Sigmoid colon (tissue), 7 donors: Measurements from ENCODE around the gene ERFL. TPM values are rescaled to one million over a fixed set of nuclear protein-coding genes. Genes with fewer than 3 reads are reported as not detected.

Experiments used
- DNase-seq: peaks from one replicate; pipeline ENCODE4 v3.0.0-alpha.2; 2019
- H3K27ac ChIP-seq, 4 donors: fragments of 200-600 bp; sonication (generic); one replicate each; pipeline ENCODE4 v1.5.1; 2016 to 2019; ENCODE audit warnings: mild to moderate bottlenecking in 1 of 4
- H3K27me3 ChIP-seq, 3 donors: fragments of 200-600 bp; sonication (generic); one replicate each; pipeline ENCODE4 v1.5.1; 2019; ENCODE audit warnings: mild to moderate bottlenecking in 1 of 3
- H3K36me3 ChIP-seq, 4 donors: fragments of 200-600 bp; sonication (generic); one replicate each; pipeline ENCODE4 v1.5.1; 2016 to 2019
- H3K4me1 ChIP-seq, 4 donors: fragments of 200-600 bp; sonication (generic); one replicate each; pipeline ENCODE4 v1.5.1; 2017 to 2019
- H3K4me3 ChIP-seq, 4 donors: fragments of 200-600 bp; sonication (generic); one replicate each; pipeline ENCODE4 v1.5.1; 2017 to 2019; ENCODE audit warnings: mild to moderate bottlenecking in 2 of 4, moderate library complexity in 1 of 4
- H3K9me3 ChIP-seq, 4 donors: fragments of 200-600 bp in 3 of 4; sonication (generic) in 3 of 4; one replicate each; pipeline versions ENCODE4 v1.5.1 to v1.6.1; 2013 to 2019
- CTCF ChIP-seq, 4 experiments: fragments of 450-650 bp in 3 of 4; fragments of 200-600 bp in 1 of 4; IDR thresholded peaks; one replicate each; pipeline ENCODE4 v1.5.1; 2016 to 2019; ENCODE audit warnings: antibody characterized with exemption in 4 of 4, mild to moderate bottlenecking in 3 of 4, moderate library complexity in 2 of 4
- EP300 ChIP-seq, 4 donors: sonication (generic); formaldehyde crosslinking; IDR thresholded peaks; one replicate each; pipeline ENCODE4 v1.6.1; 2017; ENCODE audit warnings: antibody characterized with exemption in 4 of 4
- POLR2A ChIP-seq, 2 donors: fragments of 450-650 bp; IDR thresholded peaks; one replicate each; pipeline ENCODE4 v1.6.1; 2016; ENCODE audit warnings: antibody characterized with exemption in 2 of 2, mild to moderate bottlenecking in 2 of 2, moderate library complexity in 2 of 2
- POLR2AphosphoS5 ChIP-seq, 4 donors: sonication (generic); formaldehyde crosslinking; IDR thresholded peaks; one replicate each; pipeline ENCODE4 v1.6.1; 2017; ENCODE audit warnings: antibody characterized with exemption in 4 of 4
- WGBS, 2 donors: extraction: QIAGEN DNeasy Blood & Tissue Kit; methylation state at CpG; one replicate each; pipeline ENCODE4 v1.1.7; 2013; 5-methylcytosine and 5-hydroxymethylcytosine counted together
- intact Hi-C: fragments of 100-400 bp; cut with DNase I; formaldehyde crosslinking; loops from one replicate; pipeline ENCODE4 v1.15.1; 2023
- polyA plus RNA-seq, 3 donors: library from polyadenylated mRNA; stranded (reverse); fragments of 200-250 nt; gene quantifications; one replicate each; pipeline ENCODE4 v1.2.3, GENCODE V29; 2013
- total RNA-seq, 4 donors: library from RNA; depleted of rRNA; stranded (reverse); fragments of >200 nt; gene quantifications; one replicate each; pipeline ENCODE4 v1.1.0, GENCODE V29; 2016
- donor health status: healthy with polysubstance abuse.
- donor health status: Bipolar disorder and iron deficiency.
- donor health status: healthy.

Gene ERFL
- total and polyA plus RNA-seq, 7 donors, result 1.3 TPM; not detected in 6

GRCh38 chr19:41906916-41907680 is 21.2 kb downstream of the ERFL start:
- no peak overlapping the region for H3K4me3 ChIP-seq
- DNase-seq, result no peak
- peaks cover 17 to 54% (median 36%) of the 10 kb centered on the region in 4 donors for H3K36me3 ChIP-seq
- no peak for TF ChIP-seq POLR2A (IDR thresholded peaks at IDR 0.05)
- TF ChIP-seq CTCF (IDR thresholded peaks at IDR 0.05), result no peak
- TF ChIP-seq POLR2AphosphoS5 (IDR thresholded peaks at IDR 0.05), result no peak
- no peak for TF ChIP-seq EP300 (IDR thresholded peaks at IDR 0.05)
- no peaks in the 10 kb centered on the region for H3K4me1 ChIP-seq
- H3K27me3 ChIP-seq, result peaks cover 5 to 13% (median 6%) of the 10 kb centered on the region in 3 donors
- no peaks in the 10 kb centered on the region for H3K9me3 ChIP-seq
- intact Hi-C loops, result no loop called here
- WGBS, 2 donors, result 69 to 82% methylated on average over 21 of the region's 21 CpGs
- H3K27ac ChIP-seq, result no peak overlapping the region

- intact Hi-C loops, result no loop called here
- Histone ChIP-seq H3K27me3 (peaks cover 0 to 5% (median 0%) of the 10 kb centered on the region in 3 donors), H3K4me3 (no peak overlapping the region), H3K9me3 (no peaks in the 10 kb centered on the region), H3K27ac (no peak overlapping the region), H3K36me3 (peaks cover 26 to 62% (median 43%) of the 10 kb centered on the region in 4 donors), H3K4me1 (no peaks in the 10 kb centered on the region)
- no peak for TF ChIP-seq POLR2A (IDR thresholded peaks at IDR 0.05)
- no peak for TF ChIP-seq EP300 (IDR thresholded peaks at IDR 0.05)
- no peak for TF ChIP-seq CTCF (IDR thresholded peaks at IDR 0.05)
- 67 to 82% methylated on average over 9 of the region's 9 CpGs for WGBS, 2 donors
- DNase-seq, result no peak
Measured at GRCh38 chr19:41906271-41906670, 22.0 kb downstream of the ERFL start.

- H3K27ac ChIP-seq, result no peak overlapping the region
- H3K9me3 ChIP-seq, result no peaks in the 10 kb centered on the region
- peaks cover 27 to 71% (median 45%) of the 10 kb centered on the region in 4 donors for H3K36me3 ChIP-seq
- H3K27me3 ChIP-seq, result no peaks in the 10 kb centered on the region
- intact Hi-C loops, result no loop called here
- DNase-seq, result no peak
- no peak overlapping the region for H3K4me3 ChIP-seq
- WGBS, 2 donors, result 49 to 85% methylated on average over 24 of the region's 24 CpGs
- no peak for TF ChIP-seq POLR2A (IDR thresholded peaks at IDR 0.05)
- no peak for TF ChIP-seq EP300 (IDR thresholded peaks at IDR 0.05)
- TF ChIP-seq POLR2AphosphoS5 (IDR thresholded peaks at IDR 0.05), result no peak
- no peak for TF ChIP-seq CTCF (IDR thresholded peaks at IDR 0.05)
- no peaks in the 10 kb centered on the region for H3K4me1 ChIP-seq
Measured at GRCh38 chr19:41905273-41906002, 22.8 kb downstream of the ERFL start.

- H3K36me3 ChIP-seq, result peaks cover 30 to 82% (median 49%) of the 10 kb centered on the region in 4 donors
- no peaks in the 10 kb centered on the region for H3K9me3 ChIP-seq
- TF ChIP-seq EP300 (IDR thresholded peaks at IDR 0.05) (no peak), POLR2A (IDR thresholded peaks at IDR 0.05) (peak in 1 of 2 donors; percentile 41)
- H3K4me1 ChIP-seq, result no peaks in the 10 kb centered on the region
- no peak for DNase-seq
- intact Hi-C loops, result no loop called here
- H3K4me3 ChIP-seq, result no peak overlapping the region
- H3K27ac ChIP-seq, result no peak overlapping the region
- H3K27me3 ChIP-seq, result no peaks in the 10 kb centered on the region
- WGBS, 2 donors, result 23 to 69% methylated on average over 30 of the region's 30 CpGs
Measured at GRCh38 chr19:41904118-41904870, 24.0 kb downstream of the ERFL start.
